ENCODE results near the gene AIPL1. TPM values are rescaled to one million over a fixed set of nuclear protein-coding genes. Genes with fewer than 3 reads are reported as not detected.

AIPL1 gene
- total and polyA plus RNA-seq, 2 of the 4 experiments (the other 2 are of a cell fraction) = not detected

DNA sequence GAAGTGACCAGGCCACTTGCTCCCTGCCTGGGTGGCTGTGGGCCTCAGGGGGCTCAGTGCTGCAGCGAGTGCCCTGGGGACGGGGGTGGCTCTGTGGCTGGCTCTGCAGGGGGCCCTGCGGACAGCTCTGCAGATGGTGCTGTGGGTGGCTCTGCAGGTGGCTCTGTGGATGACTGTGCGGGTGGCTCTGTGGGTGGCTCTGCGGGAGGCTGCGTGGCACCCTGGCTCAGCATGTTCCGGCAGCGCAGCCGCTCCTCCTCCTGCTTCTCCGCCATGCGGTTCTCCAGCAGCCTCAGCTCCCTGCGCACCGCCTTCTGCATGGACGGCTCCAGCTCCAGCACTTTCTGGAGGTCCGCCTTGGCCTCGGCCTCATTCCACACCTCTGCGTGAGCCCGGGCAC is 9.5 kb downstream of the AIPL1 start:
- Histone ChIP-seq H4K91ac (ENCODE audit: insufficient read depth, low read depth, low read length) (no peak overlapping the region), H3K4me1 (ENCODE audit: control insufficient read depth, insufficient read depth, low read length) (no peaks in the 10 kb centered on the region), H3K36me3 (ENCODE audit: control insufficient read depth, insufficient read depth, low read length) (no peaks in the 10 kb centered on the region), H3K27me3 (ENCODE audit: control insufficient read depth, insufficient read depth, low read length) (peaks cover 7% of the 10 kb centered on the region), H3K79me1 (ENCODE audit: low read depth in 1 of 2, low read length in 2 of 2) (no peaks in the 10 kb centered on the region), H3K27ac (ENCODE audit: insufficient read depth, low read length) (no peak overlapping the region), H2BK15ac (ENCODE audit: low read depth, low read length) (no peak overlapping the region), H2BK120ac (ENCODE audit: low read depth, low read length) (no peak overlapping the region), H4K8ac (ENCODE audit: low read depth in 2 of 2, low read length in 2 of 2) (no peak overlapping the region), H3K23ac (ENCODE audit: low read depth, low read length) (no peak overlapping the region), H3K4me3 (ENCODE audit: insufficient read depth, low read depth, low read length) (no peak overlapping the region), H2BK5ac (ENCODE audit: low read depth, low read length, poor library complexity, severe bottlenecking) (no peak overlapping the region), H2AFZ (replicated peaks; ENCODE audit: low read length, poor library complexity) (no peak overlapping the region), H2AK5ac (ENCODE audit: low read depth, low read length) (no peak overlapping the region), H3K4ac (ENCODE audit: low read depth, low read length) (no peak overlapping the region), H3K4me2 (ENCODE audit: low read depth, low read length) (no peak overlapping the region), H3K56ac (ENCODE audit: extremely low read depth, insufficient read depth, low read length) (no peak overlapping the region), H3K14ac (replicated peaks; ENCODE audit: low read depth, low read length) (no peak overlapping the region), H4K5ac (ENCODE audit: low read depth, low read length) (no peak overlapping the region), H2AK9ac (replicated peaks; ENCODE audit: low read depth, low read length, poor library complexity) (no peak overlapping the region), H2BK20ac (ENCODE audit: low read depth, low read length) (no peak overlapping the region), H4K20me1 (ENCODE audit: insufficient read depth, low read length) (no peaks in the 10 kb centered on the region), H3K9me3 (ENCODE audit: control insufficient read depth, insufficient read depth, low read length) (no peaks in the 10 kb centered on the region), H3K18ac (ENCODE audit: low read depth, low read length) (no peak overlapping the region), H3K9ac (ENCODE audit: low read depth, low read length) (no peak overlapping the region), H3K9me1 (ENCODE audit: insufficient read depth, low read length) (no peaks in the 10 kb centered on the region)
- ChIA-PET POLR2A (ENCODE audit: unreplicated experiment) (no interaction called here), CTCF (no interaction called here)
- in situ Hi-C loops (cut with MboI; ENCODE audit: low sequenced_read_pairs) = loop anchor here (25.0 kb wide), 1 partner anchor 1188 kb away; the partner anchor contains the start of gene SCIMP
- WGBS, 2 experiments (ENCODE audit: extremely low coverage in 2 of 2, insufficient read length in 1 of 2) = 88% methylated on average over 7 of the region's 18 CpGs; no CpG with 5 or more reads in 1 of the 2 experiments
- intact Hi-C loops (cut with micrococcal nuclease) = no loop called here
- no peak for ATAC-seq (ENCODE audit: low read depth)
- dilution Hi-C loops (cut with HindIII; ENCODE audit: low sequenced_read_pairs, unreplicated experiment) = no loop called here
- DNase-seq = no peak
- TF ChIP-seq, protein P1, sequence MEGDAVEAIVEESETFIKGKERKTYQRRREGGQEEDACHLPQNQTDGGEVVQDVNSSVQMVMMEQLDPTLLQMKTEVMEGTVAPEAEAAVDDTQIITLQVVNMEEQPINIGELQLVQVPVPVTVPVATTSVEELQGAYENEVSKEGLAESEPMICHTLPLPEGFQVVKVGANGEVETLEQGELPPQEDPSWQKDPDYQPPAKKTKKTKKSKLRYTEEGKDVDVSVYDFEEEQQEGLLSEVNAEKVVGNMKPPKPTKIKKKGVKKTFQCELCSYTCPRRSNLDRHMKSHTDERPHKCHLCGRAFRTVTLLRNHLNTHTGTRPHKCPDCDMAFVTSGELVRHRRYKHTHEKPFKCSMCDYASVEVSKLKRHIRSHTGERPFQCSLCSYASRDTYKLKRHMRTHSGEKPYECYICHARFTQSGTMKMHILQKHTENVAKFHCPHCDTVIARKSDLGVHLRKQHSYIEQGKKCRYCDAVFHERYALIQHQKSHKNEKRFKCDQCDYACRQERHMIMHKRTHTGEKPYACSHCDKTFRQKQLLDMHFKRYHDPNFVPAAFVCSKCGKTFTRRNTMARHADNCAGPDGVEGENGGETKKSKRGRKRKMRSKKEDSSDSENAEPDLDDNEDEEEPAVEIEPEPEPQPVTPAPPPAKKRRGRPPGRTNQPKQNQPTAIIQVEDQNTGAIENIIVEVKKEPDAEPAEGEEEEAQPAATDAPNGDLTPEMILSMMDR (conservative IDR thresholded peaks at IDR 0.05; ENCODE audit: low read depth, low read length) = no peak
- no peak for TF ChIP-seq SMC3 (IDR thresholded peaks at IDR 0.05; ENCODE audit: low read depth, low read length)
- no TSS peak for BruUV-seq (replicated peaks)
